ENCODE data around the gene LPAR1. TPM values are rescaled to one million over a fixed set of nuclear protein-coding genes. Genes with fewer than 3 reads are reported as not detected.

LPAR1 gene
- total RNA-seq, 1 experiment from 2014 or later = 28.3 TPM

GRCh38 chr9:110898358-110898757 is 139.9 kb downstream of the LPAR1 start:
- TF ChIP-seq EZH2 (IDR thresholded peaks at IDR 0.05; ENCODE audit: borderline replicate concordance, low read depth, low read length, poor library complexity, severe bottlenecking) = no peak
- no peak for TF ChIP-seq CTCF (conservative IDR thresholded peaks at IDR 0.05; ENCODE audit: low read depth, low read length)
- no peak overlapping the region for H3K27ac ChIP-seq (ENCODE audit: low read depth, low read length, poor library complexity, severe bottlenecking)
- peaks cover 13% of the 10 kb centered on the region for H3K9me3 ChIP-seq (ENCODE audit: low read depth, low read length, poor library complexity, severe bottlenecking)
- no TSS peak for BruUV-seq (replicated peaks)
- H3K27me3 ChIP-seq (replicated peaks; ENCODE audit: insufficient read depth, low read depth, low read length, poor library complexity) = no peaks in the 10 kb centered on the region
- CTCF ChIA-PET = no interaction called here
- no peak for DNase-seq (ENCODE audit: low spot score)
- peaks cover 9% of the 10 kb centered on the region for H3K4me1 ChIP-seq (ENCODE audit: insufficient read depth, low read length, poor library complexity, severe bottlenecking)
- intact Hi-C loops (cut with micrococcal nuclease; ENCODE audit: unreplicated experiment) = loop anchor here (10.0 kb wide), 1 partner anchor 396 kb away; no protein-coding TSS in a partner anchor
- POLR2A ChIA-PET (ENCODE audit: low non-redundant PET) = no interaction called here
- H3K36me3 ChIP-seq (ENCODE audit: insufficient read depth, low read length, poor library complexity, severe bottlenecking) = no peaks in the 10 kb centered on the region
- no peak overlapping the region for H3K4me3 ChIP-seq (ENCODE audit: low read depth, low read length, poor library complexity, severe bottlenecking)

GRCh38 chr9:110897943-110898342 is 140.3 kb downstream of the LPAR1 start:
- no peaks in the 10 kb centered on the region for H3K27me3 ChIP-seq (replicated peaks; ENCODE audit: insufficient read depth, low read depth, low read length, poor library complexity)
- peaks cover 13% of the 10 kb centered on the region for H3K4me1 ChIP-seq (ENCODE audit: insufficient read depth, low read length, poor library complexity, severe bottlenecking)
- BruUV-seq (replicated peaks) = no TSS peak
- ChIA-PET POLR2A (ENCODE audit: low non-redundant PET) (no interaction called here), CTCF (no interaction called here)
- no peaks in the 10 kb centered on the region for H3K36me3 ChIP-seq (ENCODE audit: insufficient read depth, low read length, poor library complexity, severe bottlenecking)
- no peak overlapping the region for H3K27ac ChIP-seq (ENCODE audit: low read depth, low read length, poor library complexity, severe bottlenecking)
- intact Hi-C loops (cut with micrococcal nuclease; ENCODE audit: unreplicated experiment) = loop anchor here (10.0 kb wide), 1 partner anchor 397 kb away; no protein-coding TSS in a partner anchor
- peaks cover 9% of the 10 kb centered on the region for H3K9me3 ChIP-seq (ENCODE audit: low read depth, low read length, poor library complexity, severe bottlenecking)
- TF ChIP-seq EZH2 (IDR thresholded peaks at IDR 0.05; ENCODE audit: borderline replicate concordance, low read depth, low read length, poor library complexity, severe bottlenecking) (no peak), CTCF (conservative IDR thresholded peaks at IDR 0.05; ENCODE audit: low read depth, low read length) (no peak)
- H3K4me3 ChIP-seq (ENCODE audit: low read depth, low read length, poor library complexity, severe bottlenecking) = no peak overlapping the region
- DNase-seq (ENCODE audit: low spot score) = no peak

GRCh38 chr9:110895147-110895905 is 142.9 kb downstream of the LPAR1 start:
- ChIA-PET POLR2A (ENCODE audit: low non-redundant PET) (no interaction called here), CTCF (no interaction called here)
- no peak for DNase-seq (ENCODE audit: low spot score)
- BruUV-seq (replicated peaks) = no TSS peak
- H3K27me3 ChIP-seq (replicated peaks; ENCODE audit: insufficient read depth, low read depth, low read length, poor library complexity) = no peaks in the 10 kb centered on the region
- no peak overlapping the region for H3K27ac ChIP-seq (ENCODE audit: low read depth, low read length, poor library complexity, severe bottlenecking)
- no peaks in the 10 kb centered on the region for H3K36me3 ChIP-seq (ENCODE audit: insufficient read depth, low read length, poor library complexity, severe bottlenecking)
- no peak for TF ChIP-seq EZH2 (IDR thresholded peaks at IDR 0.05; ENCODE audit: borderline replicate concordance, low read depth, low read length, poor library complexity, severe bottlenecking)
- H3K9me3 ChIP-seq (ENCODE audit: low read depth, low read length, poor library complexity, severe bottlenecking) = no peaks in the 10 kb centered on the region
- no peak overlapping the region for H3K4me3 ChIP-seq (ENCODE audit: low read depth, low read length, poor library complexity, severe bottlenecking)
- intact Hi-C loops (cut with micrococcal nuclease; ENCODE audit: unreplicated experiment) = loop anchor here (10.0 kb wide), 1 partner anchor 399 kb away; no protein-coding TSS in a partner anchor
- peaks cover 27% of the 10 kb centered on the region for H3K4me1 ChIP-seq (ENCODE audit: insufficient read depth, low read length, poor library complexity, severe bottlenecking)

All from A673 (cell line).